Measurements from ENCODE around the gene SYT2.

The SYT2 gene

DNA sequence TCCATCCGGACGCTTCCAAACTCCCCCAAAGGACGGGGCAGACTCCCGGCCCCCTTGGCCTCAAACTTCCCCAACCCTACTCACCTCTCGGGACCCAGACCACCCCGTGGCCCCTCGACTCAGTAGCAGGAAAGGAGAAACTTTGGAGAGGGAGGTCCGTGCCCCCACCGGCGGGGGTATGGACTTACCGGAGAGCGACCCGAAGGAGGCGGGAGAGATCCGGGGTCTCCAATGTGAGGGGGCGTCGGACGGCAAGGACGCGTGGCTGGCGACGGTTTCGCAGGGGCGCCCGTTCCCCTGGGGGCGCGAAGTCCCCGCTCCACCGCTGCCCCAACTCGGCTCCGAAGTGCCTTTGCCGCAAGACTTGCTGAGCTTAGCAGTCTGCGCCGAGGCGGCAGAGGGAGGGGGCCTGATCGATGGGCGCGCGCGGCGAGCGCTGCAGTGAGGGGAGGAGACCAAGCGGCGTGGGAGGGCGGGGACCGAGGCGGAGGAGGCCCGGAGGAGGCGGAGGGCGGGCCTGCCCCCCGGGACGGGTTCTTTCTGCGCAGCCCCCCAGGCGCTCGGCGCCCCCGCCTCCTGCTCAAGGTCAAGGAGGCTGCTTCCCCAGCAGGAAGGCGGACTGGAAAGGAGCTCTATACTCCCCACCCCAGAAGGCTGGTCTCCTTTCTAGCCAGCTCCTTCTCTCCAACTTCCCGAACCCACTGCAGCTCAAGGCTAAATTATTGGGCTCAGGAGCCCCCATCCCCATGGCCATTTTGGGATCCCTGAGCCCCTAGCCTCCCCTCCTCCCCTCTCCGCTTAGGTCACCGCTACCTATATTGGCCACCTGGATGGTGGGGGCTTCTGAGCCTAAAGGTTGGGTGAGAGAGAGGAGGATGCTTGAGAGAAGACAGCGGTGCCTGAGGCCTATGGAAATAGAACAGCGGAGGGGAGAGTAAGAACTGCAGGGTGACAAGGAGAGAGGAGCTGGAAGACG lies at the start of gene SYT2:
Gene SYT2, minus strand, starts transcription at position 385 of the 976 bp plus-strand sequence. CDS start 104,682 bp downstream, outside the sequence.
- TF ChIP-seq CTCF (IDR thresholded peaks at IDR 0.05; ENCODE audit: control insufficient read depth, insufficient read depth, low read depth, low read length, missing control alignments) = no peak
- no peak within 1 kb of the TSS; the same call in 1 of the 2 replicates for H3K4me3 ChIP-seq (ENCODE audit: control insufficient read depth, low read depth, low read length)
- DNase-seq (ENCODE audit: low read depth) = no peak

GRCh38 chr1:202756391-202756790 lies 46.1 kb upstream of the SYT2 start:
- no peak for DNase-seq (ENCODE audit: low read depth)
- no peak overlapping the region for H3K4me3 ChIP-seq (ENCODE audit: control insufficient read depth, low read depth, low read length)
- TF ChIP-seq CTCF (IDR thresholded peaks at IDR 0.05; ENCODE audit: control insufficient read depth, insufficient read depth, low read depth, low read length, missing control alignments) = no peak

GRCh38 chr1:202754293-202754692 lies 44.0 kb upstream of the SYT2 start:
- no peak overlapping the region for H3K4me3 ChIP-seq (ENCODE audit: control insufficient read depth, low read depth, low read length)
- no peak for DNase-seq (ENCODE audit: low read depth)
- no peak for TF ChIP-seq CTCF (IDR thresholded peaks at IDR 0.05; ENCODE audit: control insufficient read depth, insufficient read depth, low read depth, low read length, missing control alignments)

- no peak for TF ChIP-seq CTCF (IDR thresholded peaks at IDR 0.05; ENCODE audit: control insufficient read depth, insufficient read depth, low read depth, low read length, missing control alignments)
- no peak overlapping the region for H3K4me3 ChIP-seq (ENCODE audit: control insufficient read depth, low read depth, low read length)
- DNase-seq (ENCODE audit: low read depth) = no peak
Observed at GRCh38 chr1:202752774-202753173, 42.5 kb upstream of the SYT2 start.

DNA sequence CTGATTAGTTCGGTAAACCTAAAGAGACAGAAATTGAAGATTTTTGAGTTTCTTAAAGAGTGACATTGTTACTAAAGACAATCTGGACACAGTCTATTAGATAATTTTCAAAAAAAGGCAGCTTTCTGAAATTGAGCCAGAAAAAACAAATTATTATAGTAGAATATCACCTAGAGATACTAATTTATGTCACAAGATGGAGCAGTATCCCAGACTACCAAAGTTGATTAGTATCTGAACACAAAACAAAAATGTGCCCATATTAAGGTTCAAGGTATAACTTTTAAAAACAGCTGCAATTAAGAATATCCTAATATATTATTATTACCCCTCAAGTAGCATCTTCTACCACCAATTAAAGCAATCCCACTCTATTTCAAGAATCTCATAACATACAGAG lies 40.5 kb upstream of the SYT2 start:
- H3K4me3 ChIP-seq (ENCODE audit: control insufficient read depth, low read depth, low read length) = no peak overlapping the region
- no peak for TF ChIP-seq CTCF (IDR thresholded peaks at IDR 0.05; ENCODE audit: control insufficient read depth, insufficient read depth, low read depth, low read length, missing control alignments)
- no peak for DNase-seq (ENCODE audit: low read depth)

DNA sequence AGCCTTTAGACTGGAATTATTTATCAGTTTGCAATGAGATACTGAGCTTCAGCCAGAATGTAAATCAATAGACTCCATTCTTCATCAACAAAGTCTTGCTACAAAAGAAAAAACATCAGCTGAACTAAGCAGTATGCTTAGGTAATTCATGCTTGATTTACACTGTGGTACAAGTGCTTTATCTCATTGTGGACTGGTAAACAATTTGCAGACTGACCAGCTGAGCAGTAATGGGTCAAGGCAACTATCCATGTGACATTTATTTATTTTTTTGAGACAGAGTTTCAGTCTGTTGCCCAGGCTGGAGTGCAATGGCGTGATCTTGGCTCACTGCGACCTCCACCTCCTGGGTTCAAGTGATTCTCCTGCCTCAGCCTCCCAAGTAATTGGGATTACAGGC lies 39.8 kb upstream of the SYT2 start:
- no peak overlapping the region for H3K4me3 ChIP-seq (ENCODE audit: control insufficient read depth, low read depth, low read length)
- no peak for TF ChIP-seq CTCF (IDR thresholded peaks at IDR 0.05; ENCODE audit: control insufficient read depth, insufficient read depth, low read depth, low read length, missing control alignments)
- DNase-seq (ENCODE audit: low read depth) = no peak
